HEK293 (cell line): ENCODE data around the gene SLC17A3.

Experiments used
- CTCF ChIA-PET: fragments of 350-600 bp; formaldehyde crosslinking; extraction: SDS; loops from one replicate; lab custom pipeline; 2021; ENCODE audit warnings: antibody characterized with exemption; lab: Yijun Ruan, JAX
- POLR2A ChIA-PET: fragments of 300-600 bp; formaldehyde crosslinking; extraction: SDS; loops from one replicate; lab custom pipeline; 2020; ENCODE audit warnings: antibody characterized with exemption, inconsistent platforms; lab: Yijun Ruan, JAX
- H3K27ac ChIP-seq: fragments of 200-500 bp; sonication (Bioruptor generic); 2 replicates; pipeline ENCODE4 v1.5.1; 2014; ENCODE audit warnings: low read depth, low read length, control low read depth, inconsistent platforms; ENCODE audit errors: extremely low read depth
- H3K36me3 ChIP-seq, 2 experiments: fragments of 200-500 bp in 1 of 2; sonication (Bioruptor generic) in 1 of 2; 1 replicate in 1 of 2; 2 replicates in 1 of 2; pipeline ENCODE4 v1.5.1; 2014 to 2017; ENCODE audit warnings: inconsistent platforms in 2 of 2, low read length in 2 of 2; ENCODE audit not compliant: control insufficient read depth in 2 of 2, insufficient read depth in 1 of 2
- H3K4me1 ChIP-seq: fragments of 200-500 bp; sonication (Bioruptor generic); 2 replicates; pipeline ENCODE4 v1.5.1; 2014; ENCODE audit warnings: mild to moderate bottlenecking, low read length, inconsistent platforms; ENCODE audit not compliant: control insufficient read depth, insufficient read depth
- H3K4me3 ChIP-seq: 2 replicates; pipeline ENCODE4 v1.5.1; 2011; ENCODE audit warnings: low read depth, mild to moderate bottlenecking, control low read depth, low read length, moderate library complexity
- H3K9me3 ChIP-seq: fragments of 200-500 bp; sonication (Bioruptor generic); 2 replicates; pipeline ENCODE4 v1.5.1; 2014; ENCODE audit warnings: low read depth, low read length, inconsistent platforms; ENCODE audit not compliant: control insufficient read depth, insufficient read depth
- FEZF1 ChIP-seq: fragments of 450-650 bp; formaldehyde crosslinking; IDR thresholded peaks from 2 replicates; pipeline ENCODE4 v1.5.1; 2016; ENCODE audit warnings: missing biosample characterization, missing genetic modification characterization
- GLI4 ChIP-seq: fragments of 450-650 bp; formaldehyde crosslinking; IDR thresholded peaks from 2 replicates; pipeline ENCODE4 v1.5.1; 2016; ENCODE audit warnings: missing biosample characterization, missing genetic modification characterization
- HOXC10 ChIP-seq: sonication (generic); formaldehyde crosslinking; IDR thresholded peaks from 2 replicates; pipeline ENCODE4 v1.8.1; 2023; ENCODE audit warnings: mild to moderate bottlenecking, missing genetic modification reagents
- KLF8 ChIP-seq: fragments of 450-650 bp; formaldehyde crosslinking; IDR thresholded peaks from 2 replicates; pipeline ENCODE4 v1.5.1; 2016; ENCODE audit warnings: missing biosample characterization, missing genetic modification characterization
- MEIS1 ChIP-seq: sonication (generic); formaldehyde crosslinking; IDR thresholded peaks from 2 replicates; pipeline ENCODE4 v1.8.1; 2022; ENCODE audit warnings: missing genetic modification reagents, mild to moderate bottlenecking, borderline replicate concordance
- OSR2 ChIP-seq: fragments of 450-650 bp; formaldehyde crosslinking; IDR thresholded peaks from 2 replicates; pipeline ENCODE4 v1.5.1; 2016; ENCODE audit warnings: missing biosample characterization, missing genetic modification characterization
- PATZ1 ChIP-seq: fragments of 450-650 bp; formaldehyde crosslinking; IDR thresholded peaks from 2 replicates; pipeline ENCODE4 v1.5.1; 2016; ENCODE audit warnings: missing biosample characterization, missing genetic modification characterization
- ZFHX2 ChIP-seq: fragments of 450-650 bp; formaldehyde crosslinking; conservative IDR thresholded peaks from 2 replicates; pipeline ENCODE4 v1.5.1; 2016; ENCODE audit warnings: missing biosample characterization, missing genetic modification characterization
- ZIC2 ChIP-seq: fragments of 450-650 bp; formaldehyde crosslinking; IDR thresholded peaks from 2 replicates; pipeline ENCODE4 v1.5.1; 2016; ENCODE audit warnings: missing biosample characterization, missing genetic modification characterization
- ZNF169 ChIP-seq: fragments of 450-650 bp; formaldehyde crosslinking; IDR thresholded peaks from 2 replicates; pipeline ENCODE4 v1.5.1; 2016; ENCODE audit warnings: missing biosample characterization, missing genetic modification characterization
- ZNF280D ChIP-seq: fragments of 450-650 bp; formaldehyde crosslinking; IDR thresholded peaks from 2 replicates; pipeline ENCODE4 v1.5.1; 2016; ENCODE audit warnings: missing biosample characterization, missing genetic modification characterization
- ZNF433 ChIP-seq: fragments of 450-650 bp; formaldehyde crosslinking; IDR thresholded peaks from 2 replicates; pipeline ENCODE4 v1.5.1; 2016; ENCODE audit warnings: missing biosample characterization, missing genetic modification characterization, low read depth
- ZNF510 ChIP-seq: fragments of 450-650 bp; formaldehyde crosslinking; IDR thresholded peaks from 2 replicates; pipeline ENCODE4 v1.5.1; 2018; ENCODE audit warnings: mild to moderate bottlenecking, missing genetic modification characterization, missing biosample characterization; ENCODE audit not compliant: insufficient replicate concordance
- ZNF623 ChIP-seq: fragments of 450-650 bp; formaldehyde crosslinking; IDR thresholded peaks from 2 replicates; pipeline ENCODE4 v1.5.1; 2016; ENCODE audit warnings: missing biosample characterization, missing genetic modification characterization
- ZNF626 ChIP-seq: fragments of 450-650 bp; sonication (Bioruptor Pico); formaldehyde crosslinking; IDR thresholded peaks from 2 replicates; pipeline ENCODE4 v1.5.1; 2018; ENCODE audit warnings: missing biosample characterization, missing genetic modification characterization, inconsistent platforms
- ZNF670 ChIP-seq: fragments of 450-650 bp; formaldehyde crosslinking; IDR thresholded peaks from 2 replicates; pipeline ENCODE4 v1.5.1; 2016; ENCODE audit warnings: missing biosample characterization, missing genetic modification characterization, low read depth
- ZNF704 ChIP-seq: fragments of 450-650 bp; formaldehyde crosslinking; IDR thresholded peaks from 2 replicates; pipeline ENCODE4 v1.5.1; 2016; ENCODE audit warnings: missing biosample characterization, missing genetic modification characterization
- ZNF707 ChIP-seq: fragments of 450-650 bp; formaldehyde crosslinking; IDR thresholded peaks from 2 replicates; pipeline ENCODE4 v1.5.1; 2016; ENCODE audit warnings: missing biosample characterization, missing genetic modification characterization
- ZNF843 ChIP-seq: fragments of 450-650 bp; formaldehyde crosslinking; IDR thresholded peaks from 2 replicates; pipeline ENCODE4 v1.5.1; 2016; ENCODE audit warnings: missing biosample characterization, missing genetic modification characterization
- ZSCAN23 ChIP-seq: fragments of 450-650 bp; formaldehyde crosslinking; IDR thresholded peaks from 2 replicates; pipeline ENCODE4 v1.5.1; 2016; ENCODE audit warnings: missing biosample characterization, missing genetic modification characterization
- TF ChIP-seq, protein P1 (sequence below): fragments of 450-650 bp; formaldehyde crosslinking; IDR thresholded peaks from 2 replicates; pipeline ENCODE4 v1.5.1; 2016; ENCODE audit warnings: missing biosample characterization, missing genetic modification characterization
- TF ChIP-seq, protein P2 (sequence below): fragments of 450-650 bp; formaldehyde crosslinking; IDR thresholded peaks from 2 replicates; pipeline ENCODE4 v1.5.1; 2016; ENCODE audit warnings: missing biosample characterization, missing genetic modification characterization
- TF ChIP-seq, protein P3 (sequence below): fragments of 450-650 bp; formaldehyde crosslinking; IDR thresholded peaks from 2 replicates; pipeline ENCODE4 v1.5.1; 2016; ENCODE audit warnings: missing biosample characterization, missing genetic modification characterization, low read depth

Gene SLC17A3

GRCh38 chr6:25899580-25900408, 25.8 kb upstream of the SLC17A3 start:
- POLR2A ChIA-PET: no interaction called here
- CTCF ChIA-PET: interaction anchor here (0.7 to 2.4 kb wide), 8 partner anchors 9 to 297 kb away, joined by 3 to 11 read pairs (median 4); no protein-coding TSS in a partner anchor

GRCh38 chr6:25899123-25899522, 25.1 kb upstream of the SLC17A3 start:
- CTCF ChIA-PET: interaction anchor here (1.1 to 2.4 kb wide), 4 partner anchors 8 to 297 kb away, joined by 3 to 11 read pairs (median 4); no protein-coding TSS in a partner anchor
- Histone ChIP-seq H3K36me3 (no peaks in the 10 kb centered on the region), H3K4me3 (no peak overlapping the region), H3K9me3 (no peaks in the 10 kb centered on the region), H3K27ac (no peak overlapping the region), H3K4me1 (no peaks in the 10 kb centered on the region)
- POLR2A ChIA-PET: no interaction called here
- TF ChIP-seq ZNF623 (no peak), ZSCAN23 (no peak), KLF8 (no peak), ZIC2 (no peak), ZNF626 (tag by site-specific recombination) (no peak), ZNF280D (no peak), HOXC10 (CRISPR knock-in tag) (no peak), ZNF433 (tag by site-specific recombination) (no peak), ZFHX2 (tag by site-specific recombination) (no peak)
- TF ChIP-seq, protein P1, sequence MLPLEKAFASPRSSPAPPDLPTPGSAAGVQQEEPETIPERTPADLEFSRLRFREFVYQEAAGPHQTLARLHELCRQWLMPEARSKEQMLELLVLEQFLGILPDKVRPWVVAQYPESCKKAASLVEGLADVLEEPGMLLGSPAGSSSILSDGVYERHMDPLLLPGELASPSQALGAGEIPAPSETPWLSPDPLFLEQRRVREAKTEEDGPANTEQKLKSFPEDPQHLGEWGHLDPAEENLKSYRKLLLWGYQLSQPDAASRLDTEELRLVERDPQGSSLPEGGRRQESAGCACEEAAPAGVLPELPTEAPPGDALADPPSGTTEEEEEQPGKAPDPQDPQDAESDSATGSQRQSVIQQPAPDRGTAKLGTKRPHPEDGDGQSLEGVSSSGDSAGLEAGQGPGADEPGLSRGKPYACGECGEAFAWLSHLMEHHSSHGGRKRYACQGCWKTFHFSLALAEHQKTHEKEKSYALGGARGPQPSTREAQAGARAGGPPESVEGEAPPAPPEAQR: no peak
- TF ChIP-seq, protein P2, sequence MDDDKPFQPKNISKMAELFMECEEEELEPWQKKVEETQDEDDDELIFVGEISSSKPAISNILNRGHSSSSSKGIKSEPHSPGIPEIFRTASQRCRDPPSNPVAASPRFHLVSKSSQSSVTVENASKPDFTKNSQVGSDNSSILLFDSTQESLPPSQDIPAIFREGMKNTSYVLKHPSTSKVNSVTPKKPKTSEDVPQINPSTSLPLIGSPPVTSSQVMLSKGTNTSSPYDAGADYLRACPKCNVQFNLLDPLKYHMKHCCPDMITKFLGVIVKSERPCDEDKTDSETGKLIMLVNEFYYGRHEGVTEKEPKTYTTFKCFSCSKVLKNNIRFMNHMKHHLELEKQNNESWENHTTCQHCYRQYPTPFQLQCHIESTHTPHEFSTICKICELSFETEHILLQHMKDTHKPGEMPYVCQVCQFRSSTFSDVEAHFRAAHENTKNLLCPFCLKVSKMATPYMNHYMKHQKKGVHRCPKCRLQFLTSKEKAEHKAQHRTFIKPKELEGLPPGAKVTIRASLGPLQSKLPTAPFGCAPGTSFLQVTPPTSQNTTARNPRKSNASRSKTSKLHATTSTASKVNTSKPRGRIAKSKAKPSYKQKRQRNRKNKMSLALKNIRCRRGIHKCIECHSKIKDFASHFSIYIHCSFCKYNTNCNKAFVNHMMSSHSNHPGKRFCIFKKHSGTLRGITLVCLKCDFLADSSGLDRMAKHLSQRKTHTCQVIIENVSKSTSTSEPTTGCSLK: no peak

More at GRCh38 chr6:25899580-25900408, 25.8 kb upstream of the SLC17A3 start:
- Histone ChIP-seq H3K36me3 (no peaks in the 10 kb centered on the region), H3K4me1 (no peaks in the 10 kb centered on the region), H3K9me3 (no peaks in the 10 kb centered on the region), H3K4me3 (no peak overlapping the region), H3K27ac (no peak overlapping the region)
- TF ChIP-seq GLI4 (no peak), FEZF1 (tag by site-specific recombination) (no peak), ZNF169 (tag by site-specific recombination) (no peak), ZSCAN23 (no peak), ZNF670 (tag by site-specific recombination) (no peak), ZNF510 (no peak), MEIS1 (CRISPR knock-in tag) (no peak), ZNF704 (tag by site-specific recombination) (no peak), ZNF843 (tag by site-specific recombination) (no peak), PATZ1 (tag by site-specific recombination) (no peak), ZNF707 (tag by site-specific recombination) (no peak), OSR2 (tag by site-specific recombination) (no peak), ZNF626 (tag by site-specific recombination) (no peak)
- TF ChIP-seq, protein P3, sequence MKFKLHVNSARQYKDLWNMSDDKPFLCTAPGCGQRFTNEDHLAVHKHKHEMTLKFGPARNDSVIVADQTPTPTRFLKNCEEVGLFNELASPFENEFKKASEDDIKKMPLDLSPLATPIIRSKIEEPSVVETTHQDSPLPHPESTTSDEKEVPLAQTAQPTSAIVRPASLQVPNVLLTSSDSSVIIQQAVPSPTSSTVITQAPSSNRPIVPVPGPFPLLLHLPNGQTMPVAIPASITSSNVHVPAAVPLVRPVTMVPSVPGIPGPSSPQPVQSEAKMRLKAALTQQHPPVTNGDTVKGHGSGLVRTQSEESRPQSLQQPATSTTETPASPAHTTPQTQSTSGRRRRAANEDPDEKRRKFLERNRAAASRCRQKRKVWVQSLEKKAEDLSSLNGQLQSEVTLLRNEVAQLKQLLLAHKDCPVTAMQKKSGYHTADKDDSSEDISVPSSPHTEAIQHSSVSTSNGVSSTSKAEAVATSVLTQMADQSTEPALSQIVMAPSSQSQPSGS (tag by site-specific recombination): no peak
